ENCODE measurements around the gene COX7A2. TPM values are rescaled to one million over a fixed set of nuclear protein-coding genes. Genes with fewer than 3 reads are reported as not detected.

Gene COX7A2
- total and polyA plus RNA-seq, 2 of the 4 experiments (the other 2 are of a cell fraction): 174 to 776 TPM

DNA sequence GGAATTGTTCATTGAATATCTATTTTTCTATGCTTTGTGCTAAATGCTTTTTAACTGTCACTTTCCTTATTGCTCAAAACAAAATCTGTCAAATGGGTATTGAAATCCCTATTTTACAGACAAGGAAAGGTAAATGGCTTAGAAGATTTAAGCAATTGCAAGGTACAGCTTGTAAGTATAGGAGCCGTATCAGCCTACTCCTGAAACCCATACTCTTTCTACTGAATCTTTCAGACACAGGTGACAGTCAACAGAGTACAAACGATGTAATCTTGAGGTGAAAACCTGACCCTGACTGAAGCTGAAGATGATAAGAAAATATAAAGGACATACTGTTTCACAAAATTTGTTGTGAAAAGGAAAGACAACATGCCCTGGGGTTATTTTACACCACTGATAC, 7.0 kb upstream of the COX7A2 start:
- ChIA-PET CTCF (no interaction called here), POLR2A (ENCODE audit: unreplicated experiment) (no interaction called here)
- Histone ChIP-seq H4K20me1 (ENCODE audit: insufficient read depth, low read length) (no peaks in the 10 kb centered on the region; the same call in 1 of the 2 replicates), H4K8ac (ENCODE audit: low read depth in 2 of 2, low read length in 2 of 2) (no peak overlapping the region), H3K18ac (ENCODE audit: low read depth, low read length) (no peak overlapping the region), H3K4me2 (ENCODE audit: low read depth, low read length) (no peak overlapping the region), H3K4me3 (ENCODE audit: insufficient read depth, low read depth, low read length) (no peak overlapping the region), H3K14ac (replicated peaks; ENCODE audit: low read depth, low read length) (no peak overlapping the region), H3K4ac (ENCODE audit: low read depth, low read length) (no peak overlapping the region), H3K79me1 (ENCODE audit: low read depth in 1 of 2, low read length in 2 of 2) (peaks cover 7 to 12% of the 10 kb centered on the region in 2 experiments; a peak in 3 of 4 replicates), H3K27ac (ENCODE audit: insufficient read depth, low read length) (no peak overlapping the region), H3K56ac (ENCODE audit: extremely low read depth, insufficient read depth, low read length) (no peak overlapping the region), H2AK5ac (ENCODE audit: low read depth, low read length) (no peak overlapping the region), H3K9me1 (ENCODE audit: insufficient read depth, low read length) (no peaks in the 10 kb centered on the region; the same call in 1 of the 2 replicates), H2BK5ac (ENCODE audit: low read depth, low read length, poor library complexity, severe bottlenecking) (no peak overlapping the region), H2BK20ac (ENCODE audit: low read depth, low read length) (no peak overlapping the region), H3K9me3 (ENCODE audit: control insufficient read depth, insufficient read depth, low read length) (no peaks in the 10 kb centered on the region), H3K9ac (ENCODE audit: low read depth, low read length) (no peak overlapping the region), H2AFZ (replicated peaks; ENCODE audit: low read length, poor library complexity) (no peak overlapping the region), H3K23ac (ENCODE audit: low read depth, low read length) (no peak overlapping the region), H3K4me1 (ENCODE audit: control insufficient read depth, insufficient read depth, low read length) (no peaks in the 10 kb centered on the region), H3K27me3 (ENCODE audit: control insufficient read depth, insufficient read depth, low read length) (no peaks in the 10 kb centered on the region), H2BK15ac (ENCODE audit: low read depth, low read length) (no peak overlapping the region), H3K36me3 (ENCODE audit: control insufficient read depth, insufficient read depth, low read length) (peaks cover 12% of the 10 kb centered on the region), H2AK9ac (replicated peaks; ENCODE audit: low read depth, low read length, poor library complexity) (no peak overlapping the region), H4K5ac (ENCODE audit: low read depth, low read length) (no peak overlapping the region), H4K91ac (ENCODE audit: insufficient read depth, low read depth, low read length) (no peak overlapping the region), H2BK120ac (ENCODE audit: low read depth, low read length) (no peak overlapping the region)
- DNase-seq: no peak
- ATAC-seq (ENCODE audit: low read depth): no peak
- intact Hi-C loops (cut with micrococcal nuclease) (no loop called here), in situ Hi-C loops (cut with MboI; ENCODE audit: low sequenced_read_pairs) (no loop called here), dilution Hi-C loops (cut with HindIII; ENCODE audit: low sequenced_read_pairs, unreplicated experiment) (no loop called here)
- BruUV-seq (replicated peaks): no TSS peak
- no peak for TF ChIP-seq MXI1 (IDR thresholded peaks at IDR 0.05; ENCODE audit: borderline replicate concordance, low read depth, low read length)
- TF ChIP-seq, protein P1, sequence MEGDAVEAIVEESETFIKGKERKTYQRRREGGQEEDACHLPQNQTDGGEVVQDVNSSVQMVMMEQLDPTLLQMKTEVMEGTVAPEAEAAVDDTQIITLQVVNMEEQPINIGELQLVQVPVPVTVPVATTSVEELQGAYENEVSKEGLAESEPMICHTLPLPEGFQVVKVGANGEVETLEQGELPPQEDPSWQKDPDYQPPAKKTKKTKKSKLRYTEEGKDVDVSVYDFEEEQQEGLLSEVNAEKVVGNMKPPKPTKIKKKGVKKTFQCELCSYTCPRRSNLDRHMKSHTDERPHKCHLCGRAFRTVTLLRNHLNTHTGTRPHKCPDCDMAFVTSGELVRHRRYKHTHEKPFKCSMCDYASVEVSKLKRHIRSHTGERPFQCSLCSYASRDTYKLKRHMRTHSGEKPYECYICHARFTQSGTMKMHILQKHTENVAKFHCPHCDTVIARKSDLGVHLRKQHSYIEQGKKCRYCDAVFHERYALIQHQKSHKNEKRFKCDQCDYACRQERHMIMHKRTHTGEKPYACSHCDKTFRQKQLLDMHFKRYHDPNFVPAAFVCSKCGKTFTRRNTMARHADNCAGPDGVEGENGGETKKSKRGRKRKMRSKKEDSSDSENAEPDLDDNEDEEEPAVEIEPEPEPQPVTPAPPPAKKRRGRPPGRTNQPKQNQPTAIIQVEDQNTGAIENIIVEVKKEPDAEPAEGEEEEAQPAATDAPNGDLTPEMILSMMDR (conservative IDR thresholded peaks at IDR 0.05; ENCODE audit: low read depth, low read length): no peak
- TF ChIP-seq FOS (IDR thresholded peaks at IDR 0.05; ENCODE audit: low read depth, low read length): no peak
- TF ChIP-seq MAZ (IDR thresholded peaks at IDR 0.05; ENCODE audit: borderline replicate concordance, low read depth, low read length): no peak
- TF ChIP-seq BHLHE40 (IDR thresholded peaks at IDR 0.05; ENCODE audit: low read depth, low read length): no peak
- WGBS, 2 experiments (ENCODE audit: extremely low coverage in 2 of 2, insufficient read length in 1 of 2): no CpG with 5 or more reads among the region's 2 CpGs
